Hepatocyte (in vitro differentiated cells): Measurements from ENCODE around the gene SERTAD3.
"Not testable (repeated sequence)": the region's sequence is repeated elsewhere in the genome, so short reads cannot be mapped to it uniquely, and the experiment has no call there.

ENCODE experiments used
- EZH2 ChIP-seq: fragments of 200-600 bp; sonication (generic); IDR thresholded peaks from 2 replicates; pipeline ENCODE4 v1.6.1; 2016; ENCODE audit warnings: antibody characterized with exemption, mild to moderate bottlenecking, borderline replicate concordance
- EZH2phosphoT487 ChIP-seq: fragments of 200-600 bp; sonication (generic); IDR thresholded peaks from one replicate; pipeline ENCODE4 v1.6.1; 2018; ENCODE audit warnings: antibody characterized with exemption, mild to moderate bottlenecking, low read depth, moderate library complexity; ENCODE audit not compliant: unreplicated experiment, severe bottlenecking
- TF ChIP-seq, protein P1 (sequence below): fragments of 200-600 bp; sonication (generic); IDR thresholded peaks from 2 replicates; pipeline ENCODE4 v1.5.1; 2016; ENCODE audit warnings: antibody characterized with exemption, mild to moderate bottlenecking; ENCODE audit not compliant: poor library complexity

- TF ChIP-seq, protein P1, sequence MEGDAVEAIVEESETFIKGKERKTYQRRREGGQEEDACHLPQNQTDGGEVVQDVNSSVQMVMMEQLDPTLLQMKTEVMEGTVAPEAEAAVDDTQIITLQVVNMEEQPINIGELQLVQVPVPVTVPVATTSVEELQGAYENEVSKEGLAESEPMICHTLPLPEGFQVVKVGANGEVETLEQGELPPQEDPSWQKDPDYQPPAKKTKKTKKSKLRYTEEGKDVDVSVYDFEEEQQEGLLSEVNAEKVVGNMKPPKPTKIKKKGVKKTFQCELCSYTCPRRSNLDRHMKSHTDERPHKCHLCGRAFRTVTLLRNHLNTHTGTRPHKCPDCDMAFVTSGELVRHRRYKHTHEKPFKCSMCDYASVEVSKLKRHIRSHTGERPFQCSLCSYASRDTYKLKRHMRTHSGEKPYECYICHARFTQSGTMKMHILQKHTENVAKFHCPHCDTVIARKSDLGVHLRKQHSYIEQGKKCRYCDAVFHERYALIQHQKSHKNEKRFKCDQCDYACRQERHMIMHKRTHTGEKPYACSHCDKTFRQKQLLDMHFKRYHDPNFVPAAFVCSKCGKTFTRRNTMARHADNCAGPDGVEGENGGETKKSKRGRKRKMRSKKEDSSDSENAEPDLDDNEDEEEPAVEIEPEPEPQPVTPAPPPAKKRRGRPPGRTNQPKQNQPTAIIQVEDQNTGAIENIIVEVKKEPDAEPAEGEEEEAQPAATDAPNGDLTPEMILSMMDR, result not testable (repeated sequence)
- TF ChIP-seq EZH2, EZH2phosphoT487: not testable (repeated sequence)
Measured at GRCh38 chr19:40453943-40454342, 9.8 kb upstream of the SERTAD3 start.
